Measurements from ENCODE around the gene SHANK3.
"Not testable (repeated sequence)": the region's sequence is repeated elsewhere in the genome, so short reads cannot be mapped to it uniquely, and the experiment has no call there.

SHANK3 gene

GRCh38 chr22:50654664-50655063, 18.0 kb upstream of the SHANK3 start:
- not testable (repeated sequence) for DNase-seq

GRCh38 chr22:50656122-50657070, 16.2 kb upstream of the SHANK3 start:
- no peak for DNase-seq

GRCh38 chr22:50657925-50658324, 14.7 kb upstream of the SHANK3 start:
- DNase-seq = no peak

- not testable (repeated sequence) for DNase-seq
Observed at GRCh38 chr22:50659711-50660110, 12.9 kb upstream of the SHANK3 start.

- no peak for DNase-seq
Observed at GRCh38 chr22:50660306-50660705, 12.3 kb upstream of the SHANK3 start.

- no peak for DNase-seq
Observed at GRCh38 chr22:50665212-50665611, 7.4 kb upstream of the SHANK3 start.

- no peak for DNase-seq
Observed at GRCh38 chr22:50665738-50666137, 6.9 kb upstream of the SHANK3 start.

- no peak for DNase-seq
Observed at GRCh38 chr22:50670513-50670912, 2.1 kb upstream of the SHANK3 start.

- no peak for DNase-seq
Observed at GRCh38 chr22:50670914-50671538, 1.6 kb upstream of the SHANK3 start.

GRCh38 chr22:50671641-50672040, 982 bp upstream of the SHANK3 start:
- no peak for DNase-seq

GRCh38 chr22:50672041-50672440, 582 bp upstream of the SHANK3 start:
- no peak for DNase-seq

GRCh38 chr22:50673231-50674129, 857 bp downstream of the SHANK3 start:
- DNase-seq = no peak

GRCh38 chr22:50674130-50674500, 1.5 kb downstream of the SHANK3 start:
- DNase-seq = no peak

GRCh38 chr22:50674606-50675552, 2.3 kb downstream of the SHANK3 start:
- DNase-seq = peak; percentile 52

- no peak for DNase-seq
Observed at GRCh38 chr22:50675553-50676179, 3.0 kb downstream of the SHANK3 start.

GRCh38 chr22:50676180-50676636, 3.6 kb downstream of the SHANK3 start:
- DNase-seq = no peak

- no peak for DNase-seq
Observed at GRCh38 chr22:50676661-50677492, 4.3 kb downstream of the SHANK3 start.

- no peak for DNase-seq
Observed at GRCh38 chr22:50677493-50678217, 5.0 kb downstream of the SHANK3 start.

- DNase-seq = no peak
Observed at GRCh38 chr22:50678218-50678650, 5.6 kb downstream of the SHANK3 start.
